OCI-LY1 (cell line): ENCODE measurements around the gene GRIA4.

Experiments used
- EZH2 ChIP-seq: fragments of 200-600 bp; sonication (generic), shearing (Covaris generic); IDR thresholded peaks from 2 replicates; pipeline ENCODE4 v1.8.0; 2017; ENCODE audit warnings: borderline replicate concordance, mixed run types, mild to moderate bottlenecking, antibody characterized with exemption, low read length, moderate library complexity, mixed read lengths
- TF ChIP-seq, protein P1 (sequence below): fragments of 200-600 bp; sonication (generic), shearing (Covaris generic); IDR thresholded peaks from 2 replicates; pipeline ENCODE4 v1.5.1; 2017; ENCODE audit warnings: mild to moderate bottlenecking, antibody characterized with exemption, low read length, moderate library complexity, mixed read lengths

- TF ChIP-seq EZH2 = no peak
- TF ChIP-seq, protein P1, sequence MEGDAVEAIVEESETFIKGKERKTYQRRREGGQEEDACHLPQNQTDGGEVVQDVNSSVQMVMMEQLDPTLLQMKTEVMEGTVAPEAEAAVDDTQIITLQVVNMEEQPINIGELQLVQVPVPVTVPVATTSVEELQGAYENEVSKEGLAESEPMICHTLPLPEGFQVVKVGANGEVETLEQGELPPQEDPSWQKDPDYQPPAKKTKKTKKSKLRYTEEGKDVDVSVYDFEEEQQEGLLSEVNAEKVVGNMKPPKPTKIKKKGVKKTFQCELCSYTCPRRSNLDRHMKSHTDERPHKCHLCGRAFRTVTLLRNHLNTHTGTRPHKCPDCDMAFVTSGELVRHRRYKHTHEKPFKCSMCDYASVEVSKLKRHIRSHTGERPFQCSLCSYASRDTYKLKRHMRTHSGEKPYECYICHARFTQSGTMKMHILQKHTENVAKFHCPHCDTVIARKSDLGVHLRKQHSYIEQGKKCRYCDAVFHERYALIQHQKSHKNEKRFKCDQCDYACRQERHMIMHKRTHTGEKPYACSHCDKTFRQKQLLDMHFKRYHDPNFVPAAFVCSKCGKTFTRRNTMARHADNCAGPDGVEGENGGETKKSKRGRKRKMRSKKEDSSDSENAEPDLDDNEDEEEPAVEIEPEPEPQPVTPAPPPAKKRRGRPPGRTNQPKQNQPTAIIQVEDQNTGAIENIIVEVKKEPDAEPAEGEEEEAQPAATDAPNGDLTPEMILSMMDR = no peak
Observed at GRCh38 chr11:105720096-105720495, 110.2 kb downstream of the GRIA4 start.
